Nephron progenitor cell (in vitro differentiated cells): ENCODE measurements around the gene VPS26A.

Experiments
- DNase-seq: peaks from one replicate; pipeline ENCODE4 v3.0.0; 2021
- H3K27ac Mint-ChIP-seq: 2 replicates; pipeline ENCODE4 v1.8.0; 2021; ENCODE audit warnings: mild to moderate bottlenecking, moderate library complexity, mixed read lengths
- H3K27me3 Mint-ChIP-seq: 2 replicates; pipeline ENCODE4 v1.8.0; 2021; ENCODE audit warnings: mild to moderate bottlenecking, low read depth, mixed read lengths; ENCODE audit not compliant: poor library complexity
- H3K36me3 Mint-ChIP-seq: 2 replicates; pipeline ENCODE4 v1.8.0; 2021; ENCODE audit warnings: low read depth, mixed read lengths
- H3K4me1 Mint-ChIP-seq: 2 replicates; pipeline ENCODE4 v1.8.0; 2021; ENCODE audit warnings: mixed read lengths
- H3K4me3 Mint-ChIP-seq: 2 replicates; pipeline ENCODE4 v1.8.0; 2021; ENCODE audit warnings: mild to moderate bottlenecking, moderate library complexity, mixed read lengths
- H3K9me3 Mint-ChIP-seq: 2 replicates; pipeline ENCODE4 v1.8.0; 2021; ENCODE audit warnings: mild to moderate bottlenecking, moderate library complexity, mixed read lengths
- TF ChIP-seq, protein P1 (sequence below): fragments of 200-600 bp; sonication (generic); IDR thresholded peaks from 2 replicates; pipeline ENCODE4 v1.5.0; 2021; ENCODE audit warnings: antibody characterized with exemption

Gene VPS26A

DNA sequence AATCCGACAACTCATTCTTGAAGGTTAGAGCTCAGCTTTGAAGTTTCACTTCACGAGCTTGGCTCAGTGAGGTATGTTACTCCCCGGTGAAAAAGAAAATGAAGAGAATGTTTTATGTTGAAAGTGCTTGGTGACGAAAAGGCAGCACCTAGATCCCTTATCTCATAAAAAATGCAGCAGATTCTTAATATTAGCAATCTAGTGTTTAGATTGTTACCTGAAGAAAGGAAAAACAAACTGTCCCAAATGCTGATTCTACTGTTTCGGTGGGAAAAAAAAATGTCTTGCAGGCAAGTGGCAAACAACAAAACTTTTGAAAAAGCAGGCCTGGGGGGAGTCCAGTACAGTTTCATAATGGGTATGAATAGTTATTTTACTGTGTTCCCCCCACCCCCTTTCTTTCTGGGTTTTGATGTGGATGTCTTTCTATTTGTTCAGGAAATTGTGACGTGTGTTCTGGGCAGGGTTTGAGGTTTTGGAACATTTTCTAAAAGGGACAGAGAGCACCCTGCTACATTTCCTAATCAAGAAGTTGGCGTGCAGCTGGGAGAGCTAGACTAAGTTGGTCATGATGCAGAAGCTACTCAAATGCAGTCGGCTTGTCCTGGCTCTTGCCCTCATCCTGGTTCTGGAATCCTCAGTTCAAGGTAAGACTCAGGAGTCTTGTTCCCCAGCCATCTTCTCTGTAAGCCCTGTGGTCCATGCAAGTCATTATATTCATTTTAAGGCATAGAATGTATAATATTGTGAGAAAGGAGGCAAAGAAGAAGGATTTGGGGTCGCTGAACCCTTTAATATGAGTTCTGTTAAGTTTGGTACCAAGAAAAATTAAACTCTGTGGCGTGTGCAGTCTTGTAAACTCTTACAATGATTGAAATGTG is 36.1 kb upstream of the VPS26A start, which contains the start of gene SRGN:
SRGN (plus strand) TSS at position 514 of the 881 bp plus-strand sequence; CDS start at position 569, 55 bp downstream.
- Mint-ChIP-seq H3K4me3 (no peak within 1 kb of the TSS), H3K36me3 (no peaks in the 10 kb centered on the region), H3K4me1 (peaks cover 10% of the 10 kb centered on the region), H3K27me3 (peaks cover 13% of the 10 kb centered on the region), H3K9me3 (no peaks in the 10 kb centered on the region), H3K27ac (no peak within 1 kb of the TSS)
- no peak for DNase-seq
- TF ChIP-seq, protein P1, sequence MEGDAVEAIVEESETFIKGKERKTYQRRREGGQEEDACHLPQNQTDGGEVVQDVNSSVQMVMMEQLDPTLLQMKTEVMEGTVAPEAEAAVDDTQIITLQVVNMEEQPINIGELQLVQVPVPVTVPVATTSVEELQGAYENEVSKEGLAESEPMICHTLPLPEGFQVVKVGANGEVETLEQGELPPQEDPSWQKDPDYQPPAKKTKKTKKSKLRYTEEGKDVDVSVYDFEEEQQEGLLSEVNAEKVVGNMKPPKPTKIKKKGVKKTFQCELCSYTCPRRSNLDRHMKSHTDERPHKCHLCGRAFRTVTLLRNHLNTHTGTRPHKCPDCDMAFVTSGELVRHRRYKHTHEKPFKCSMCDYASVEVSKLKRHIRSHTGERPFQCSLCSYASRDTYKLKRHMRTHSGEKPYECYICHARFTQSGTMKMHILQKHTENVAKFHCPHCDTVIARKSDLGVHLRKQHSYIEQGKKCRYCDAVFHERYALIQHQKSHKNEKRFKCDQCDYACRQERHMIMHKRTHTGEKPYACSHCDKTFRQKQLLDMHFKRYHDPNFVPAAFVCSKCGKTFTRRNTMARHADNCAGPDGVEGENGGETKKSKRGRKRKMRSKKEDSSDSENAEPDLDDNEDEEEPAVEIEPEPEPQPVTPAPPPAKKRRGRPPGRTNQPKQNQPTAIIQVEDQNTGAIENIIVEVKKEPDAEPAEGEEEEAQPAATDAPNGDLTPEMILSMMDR, result no peak

DNA sequence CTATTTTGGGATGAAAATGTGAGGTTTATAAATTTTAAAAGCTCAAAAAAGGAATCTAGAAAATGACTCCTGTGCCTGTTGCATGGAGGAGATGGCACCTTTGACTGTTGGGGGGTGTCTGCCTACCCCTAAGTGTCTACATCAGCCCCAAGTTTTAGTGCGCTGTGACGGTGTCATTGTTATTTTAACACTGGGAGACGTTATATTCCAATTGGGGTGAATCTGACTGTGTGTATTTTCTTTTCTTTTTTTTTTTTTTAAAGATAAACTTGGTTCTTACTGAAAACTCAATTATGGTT is 35.6 kb upstream of the VPS26A start:
- TF ChIP-seq, protein P1, result no peak
- Mint-ChIP-seq H3K9me3 (no peaks in the 10 kb centered on the region), H3K27ac (no peak overlapping the region), H3K27me3 (peaks cover 15% of the 10 kb centered on the region), H3K36me3 (no peaks in the 10 kb centered on the region), H3K4me1 (peaks cover 10% of the 10 kb centered on the region), H3K4me3 (no peak overlapping the region)
- no peak for DNase-seq

DNA sequence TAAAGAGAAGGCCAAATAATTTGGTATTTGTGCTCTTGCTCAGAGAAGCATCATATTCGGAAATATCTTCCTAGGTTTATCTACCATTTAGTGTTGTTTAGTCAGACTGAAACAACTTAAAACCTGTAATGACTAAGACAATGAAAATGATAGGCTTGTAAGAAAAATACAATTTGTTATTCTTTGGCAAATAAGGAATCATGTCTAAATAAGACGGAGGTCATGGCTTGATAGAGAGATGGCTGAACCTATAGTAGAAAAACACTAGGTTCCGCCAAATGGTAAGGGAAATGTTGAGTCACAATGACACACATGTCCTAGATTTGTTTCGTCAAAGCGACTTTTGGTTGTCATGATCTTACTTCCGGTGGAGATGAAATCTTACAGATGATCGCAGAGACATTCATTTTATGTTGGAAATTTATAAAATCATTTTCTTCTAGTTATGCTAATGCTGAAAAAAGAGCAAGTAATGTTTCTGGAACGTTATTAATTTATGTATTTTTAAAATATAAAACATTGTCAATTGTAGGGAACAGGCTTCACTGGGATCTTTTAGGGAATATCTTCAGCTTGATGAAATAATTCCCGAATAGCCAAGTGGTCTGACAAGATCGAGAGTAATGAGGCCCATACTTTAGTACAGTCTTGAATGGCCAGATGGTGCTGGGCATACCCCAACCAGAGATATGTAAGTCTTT is 35.0 kb upstream of the VPS26A start:
- Mint-ChIP-seq H3K27me3 (peaks cover 18% of the 10 kb centered on the region), H3K4me1 (peaks cover 10% of the 10 kb centered on the region), H3K27ac (no peak overlapping the region), H3K36me3 (no peaks in the 10 kb centered on the region), H3K9me3 (no peaks in the 10 kb centered on the region), H3K4me3 (no peak overlapping the region)
- DNase-seq, result no peak
- TF ChIP-seq, protein P1, result no peak

DNA sequence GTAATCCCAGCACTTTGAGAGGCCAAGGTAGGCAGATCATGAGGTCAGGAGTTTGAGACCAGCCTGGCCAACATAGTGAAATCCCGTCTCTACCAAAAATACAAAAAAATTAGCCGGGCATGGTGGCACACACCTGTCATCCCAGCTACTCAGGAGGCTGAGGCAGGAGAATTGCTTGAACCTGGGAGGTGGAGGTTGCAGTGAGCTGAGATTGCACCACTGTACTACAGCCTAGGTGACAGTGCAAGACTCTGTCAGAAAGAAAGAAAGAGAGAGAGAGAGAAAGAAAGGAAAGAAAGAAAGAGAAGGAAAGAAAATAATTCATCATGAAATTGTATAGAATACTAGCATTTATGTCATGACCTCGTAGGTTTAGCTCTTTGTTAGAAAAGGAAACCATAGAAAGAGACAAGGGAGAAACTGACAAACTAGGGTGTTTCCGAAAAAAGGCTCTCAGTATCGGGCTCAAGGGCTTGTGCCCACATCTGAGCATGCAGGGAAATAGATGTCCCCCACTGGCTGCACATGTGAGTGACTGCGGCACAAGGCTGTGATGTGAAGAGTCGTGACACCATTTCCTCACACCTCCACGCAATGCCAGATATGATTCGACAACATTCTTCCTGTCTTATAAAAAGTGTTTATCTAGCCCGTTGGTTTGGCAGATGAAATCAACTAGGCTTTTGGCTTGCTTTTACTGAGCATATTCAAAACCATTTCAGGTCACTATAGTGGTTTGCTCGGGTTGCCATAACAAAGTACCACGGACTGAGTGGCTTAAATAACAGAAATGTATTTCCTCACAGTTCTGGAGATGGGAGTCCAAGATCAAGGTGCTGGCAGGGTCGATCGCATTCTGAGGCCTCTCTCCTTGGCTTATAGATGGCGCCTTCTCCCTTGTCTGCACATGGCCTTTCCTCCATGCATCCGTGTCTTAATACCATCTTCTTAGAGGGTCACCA is 34.1 kb upstream of the VPS26A start:
- Mint-ChIP-seq H3K36me3 (no peaks in the 10 kb centered on the region), H3K9me3 (no peaks in the 10 kb centered on the region), H3K27me3 (peaks cover 13% of the 10 kb centered on the region), H3K27ac (no peak overlapping the region), H3K4me3 (no peak overlapping the region), H3K4me1 (peaks cover 10% of the 10 kb centered on the region)
- no peak for DNase-seq
- TF ChIP-seq, protein P1, result no peak

DNA sequence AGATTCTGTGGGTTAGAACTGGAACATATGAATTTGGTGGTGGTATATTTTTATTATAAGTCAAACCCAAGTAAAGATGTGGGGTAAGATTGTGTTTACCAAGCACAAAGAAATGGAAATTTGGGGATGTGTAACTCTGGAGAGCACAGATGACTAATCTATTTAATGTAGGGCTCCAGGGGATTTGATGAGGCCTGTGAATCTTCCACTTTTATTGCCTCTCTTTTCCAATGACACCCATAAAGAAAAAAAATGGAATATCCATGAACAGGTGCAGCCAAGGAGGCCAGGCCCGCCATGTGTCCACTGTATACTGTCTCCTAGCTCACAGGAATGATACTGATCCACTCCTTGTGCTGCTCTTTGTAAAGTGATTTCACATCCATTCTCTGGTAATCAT is 33.3 kb upstream of the VPS26A start:
- TF ChIP-seq, protein P1, result no peak
- H3K4me1 Mint-ChIP-seq, result peaks cover 5% of the 10 kb centered on the region
- DNase-seq, result no peak

More for the DNA sequence above, 33.3 kb upstream of the VPS26A start:
- H3K4me3 Mint-ChIP-seq, result no peak overlapping the region
- H3K36me3 Mint-ChIP-seq, result no peaks in the 10 kb centered on the region
- no peak overlapping the region for H3K27ac Mint-ChIP-seq
- no peaks in the 10 kb centered on the region for H3K9me3 Mint-ChIP-seq
- peaks cover 9% of the 10 kb centered on the region for H3K27me3 Mint-ChIP-seq
